Measurements from ENCODE around the gene UBL5. TPM values are rescaled to one million over a fixed set of nuclear protein-coding genes. Genes with fewer than 3 reads are reported as not detected.

UBL5 gene
- total RNA-seq, 1 experiment from 2014 or later, result 521 TPM

- no peaks in the 10 kb centered on the region for H4K20me1 ChIP-seq (ENCODE audit: low read length)
- CTCF ChIA-PET, result interaction anchor here (0.6 to 0.9 kb wide), 2 partner anchors 27 to 471 kb away, joined by 3 to 6 read pairs; partner anchors contain the start of gene ZNF846
Measured at GRCh38 chr19:9796113-9796773, 31.5 kb upstream of the UBL5 start.

GRCh38 chr19:9797871-9798270 lies 29.8 kb upstream of the UBL5 start:
- DNase-seq (peak; percentile 91), ATAC-seq (peak; percentile 20; the same call in 1 of the 2 replicates)
- Histone ChIP-seq H4K20me1 (ENCODE audit: low read length) (no peaks in the 10 kb centered on the region), H3K27ac (ENCODE audit: low read length) (peak overlapping the region; percentile 50), H3K4me3 (ENCODE audit: low read length) (peak overlapping the region; percentile 12; the same call in 1 of the 2 replicates), H3K9me2 (replicated peaks; ENCODE audit: low read length) (no peaks in the 10 kb centered on the region), H2AFZ (ENCODE audit: low read length) (no peak overlapping the region), H3K9ac (ENCODE audit: low read length) (no peak overlapping the region), H3K9me3 (ENCODE audit: low read length) (no peaks in the 10 kb centered on the region), H3K36me3 (ENCODE audit: low read depth, low read length) (no peaks in the 10 kb centered on the region), H3K27me3 (ENCODE audit: low read length) (no peaks in the 10 kb centered on the region), H3F3A (ENCODE audit: low read length, unreplicated experiment) (peaks cover 4% of the 10 kb centered on the region), H3K4me2 (ENCODE audit: low read length) (peak overlapping the region; percentile 57), H3K79me2 (ENCODE audit: low read length) (no peaks in the 10 kb centered on the region), H3K4me1 (ENCODE audit: insufficient read depth, low read length) (peaks cover 16% of the 10 kb centered on the region)
- ChIA-PET CTCF (no interaction called here), POLR2A (ENCODE audit: unreplicated experiment) (no interaction called here)
- intact Hi-C loops (cut with micrococcal nuclease), result no loop called here
- TF ChIP-seq EZH2 (IDR thresholded peaks at IDR 0.05; ENCODE audit: low read length, unreplicated experiment) (no peak), CTCF (conservative IDR thresholded peaks at IDR 0.05; ENCODE audit: low read depth, low read length) (no peak), EZH2phosphoT487 (IDR thresholded peaks at IDR 0.05; ENCODE audit: borderline replicate concordance, low read length) (no peak)
- no TSS peak for BruUV-seq (replicated peaks)

More at GRCh38 chr19:9796113-9796773, 31.5 kb upstream of the UBL5 start:
- H3F3A ChIP-seq (ENCODE audit: low read length, unreplicated experiment), result peaks cover 4% of the 10 kb centered on the region
- no peak overlapping the region for H3K9ac ChIP-seq (ENCODE audit: low read length)
- H3K79me2 ChIP-seq (ENCODE audit: low read length), result no peaks in the 10 kb centered on the region
- H3K4me2 ChIP-seq (ENCODE audit: low read length), result peak overlapping the region; percentile 53
- H2AFZ ChIP-seq (ENCODE audit: low read length), result peak overlapping the region; percentile 66
- no TSS peak for BruUV-seq (replicated peaks)
- peaks cover 16% of the 10 kb centered on the region for H3K4me1 ChIP-seq (ENCODE audit: insufficient read depth, low read length)
- H3K9me2 ChIP-seq (replicated peaks; ENCODE audit: low read length), result no peaks in the 10 kb centered on the region
- no peaks in the 10 kb centered on the region for H3K36me3 ChIP-seq (ENCODE audit: low read depth, low read length)
- intact Hi-C loops (cut with micrococcal nuclease), result loop anchor here (1.0 kb wide), 7 partner anchors 23 to 660 kb away; partner anchors contain the start of genes FBXL12, ZNF266 and ZNF317
- POLR2A ChIA-PET (ENCODE audit: unreplicated experiment), result interaction anchor here (0.6 kb wide), 1 partner anchor 170 kb away, joined by 5 read pairs; no protein-coding TSS in a partner anchor
- peak overlapping the region; percentile 30; the same call in 1 of the 2 replicates for H3K4me3 ChIP-seq (ENCODE audit: low read length)
- H3K27ac ChIP-seq (ENCODE audit: low read length), result no peak overlapping the region
- no peaks in the 10 kb centered on the region for H3K9me3 ChIP-seq (ENCODE audit: low read length)
- ATAC-seq (peak; percentile 56), DNase-seq (peak; percentile 98)
- no peaks in the 10 kb centered on the region for H3K27me3 ChIP-seq (ENCODE audit: low read length)
- no peak for TF ChIP-seq EZH2phosphoT487 (IDR thresholded peaks at IDR 0.05; ENCODE audit: borderline replicate concordance, low read length)
- TF ChIP-seq CTCF (conservative IDR thresholded peaks at IDR 0.05; ENCODE audit: low read depth, low read length), result peak; percentile 98

- H3F3A ChIP-seq (ENCODE audit: low read length, unreplicated experiment), result peaks cover 4% of the 10 kb centered on the region
- H2AFZ ChIP-seq (ENCODE audit: low read length), result no peak overlapping the region
- CTCF ChIA-PET, result interaction anchor here (0.7 kb wide), 1 partner anchor 30 kb away, joined by 13 read pairs; the partner anchor contains the start of gene ZNF846
- ATAC-seq, result no peak
- H3K4me3 ChIP-seq (ENCODE audit: low read length), result no peak overlapping the region
- no peak overlapping the region for H3K27ac ChIP-seq (ENCODE audit: low read length)
- no peaks in the 10 kb centered on the region for H4K20me1 ChIP-seq (ENCODE audit: low read length)
- no peak overlapping the region for H3K9ac ChIP-seq (ENCODE audit: low read length)
- peaks cover 16% of the 10 kb centered on the region for H3K4me1 ChIP-seq (ENCODE audit: insufficient read depth, low read length)
- H3K79me2 ChIP-seq (ENCODE audit: low read length), result no peaks in the 10 kb centered on the region
- no peaks in the 10 kb centered on the region for H3K36me3 ChIP-seq (ENCODE audit: low read depth, low read length)
- POLR2A ChIA-PET (ENCODE audit: unreplicated experiment), result no interaction called here
- no peaks in the 10 kb centered on the region for H3K9me2 ChIP-seq (replicated peaks; ENCODE audit: low read length)
- TF ChIP-seq CTCF (conservative IDR thresholded peaks at IDR 0.05; ENCODE audit: low read depth, low read length), result no peak
- TF ChIP-seq EZH2phosphoT487 (IDR thresholded peaks at IDR 0.05; ENCODE audit: borderline replicate concordance, low read length), result no peak
- no peak for TF ChIP-seq EZH2 (IDR thresholded peaks at IDR 0.05; ENCODE audit: low read length, unreplicated experiment)
- H3K9me3 ChIP-seq (ENCODE audit: low read length), result no peaks in the 10 kb centered on the region
- BruUV-seq (replicated peaks), result no TSS peak
- no peak for DNase-seq
- no peak overlapping the region for H3K4me2 ChIP-seq (ENCODE audit: low read length)
- intact Hi-C loops (cut with micrococcal nuclease), result no loop called here
- H3K27me3 ChIP-seq (ENCODE audit: low read length), result no peaks in the 10 kb centered on the region
Measured at GRCh38 chr19:9799162-9799561, 28.6 kb upstream of the UBL5 start.

Data from PC-3 (cell line).